K562 (cell line): ENCODE data around the gene HK2. TPM values are rescaled to one million over a fixed set of nuclear protein-coding genes. Genes with fewer than 3 reads are reported as not detected.

Experiments used
- BRD4 ChIP-seq: fragments of 200-600 bp; sonication (generic); IDR thresholded peaks from 2 replicates; pipeline ENCODE4 v1.6.1; 2017; ENCODE audit warnings: inconsistent platforms
- CLOCK ChIP-seq: fragments of 250-450 bp; sonication (Bioruptor Pico); IDR thresholded peaks from 2 replicates; pipeline ENCODE4 v1.4.0; 2020; ENCODE audit warnings: mild to moderate bottlenecking, moderate library complexity, borderline replicate concordance
- E4F1 ChIP-seq: fragments of 250-450 bp; sonication (Bioruptor Pico); IDR thresholded peaks from 2 replicates; pipeline ENCODE4 v1.5.0; 2021; ENCODE audit warnings: mild to moderate bottlenecking, borderline replicate concordance
- GTF2A2 ChIP-seq: IDR thresholded peaks from 2 replicates; pipeline ENCODE4 v1.6.1; 2016; ENCODE audit warnings: mild to moderate bottlenecking, missing genetic modification characterization, missing compliant biosample characterization
- HCFC1 ChIP-seq: IDR thresholded peaks from 2 replicates; pipeline ENCODE4 v1.6.1; 2012; ENCODE audit warnings: low read depth, low read length, improper control_type of control experiment
- HDGF ChIP-seq: fragments of 450-650 bp; IDR thresholded peaks from 2 replicates; pipeline ENCODE4 v1.6.1; 2016
- HEY1 ChIP-seq: fragments of 250-450 bp; sonication (Bioruptor Pico); IDR thresholded peaks from 2 replicates; pipeline ENCODE4 v1.5.0; 2020; ENCODE audit warnings: mild to moderate bottlenecking, moderate library complexity, borderline replicate concordance
- HIVEP1 ChIP-seq: fragments of 250-450 bp; sonication (Bioruptor Pico); IDR thresholded peaks from 2 replicates; pipeline ENCODE4 v1.4.0; 2020; ENCODE audit warnings: mild to moderate bottlenecking
- HMG20A ChIP-seq: fragments of 450-650 bp; formaldehyde crosslinking; conservative IDR thresholded peaks from 2 replicates; pipeline ENCODE4 v1.4.0; 2020; ENCODE audit warnings: mild to moderate bottlenecking, mixed read lengths
- NCOA4 ChIP-seq: fragments of 450-650 bp; IDR thresholded peaks from 2 replicates; pipeline ENCODE4 v1.6.1; 2018; ENCODE audit warnings: mild to moderate bottlenecking; ENCODE audit not compliant: partially characterized antibody
- RAD21 ChIP-seq, 2 experiments: fragments of 250-450 bp in 1 of 2; fragments of 450-650 bp in 1 of 2; sonication (Bioruptor Pico) in 1 of 2; formaldehyde crosslinking in 1 of 2; IDR thresholded peaks in 1 of 2; conservative IDR thresholded peaks in 1 of 2; 2 replicates each; pipeline versions ENCODE4 v1.4.0 to v1.8.0; 2020 to 2022; ENCODE audit warnings: mild to moderate bottlenecking in 2 of 2, moderate library complexity in 1 of 2
- STAT5B ChIP-seq: fragments of 250-450 bp; sonication (Bioruptor Pico); IDR thresholded peaks from 2 replicates; pipeline ENCODE4 v1.8.0; 2021; ENCODE audit warnings: mild to moderate bottlenecking, inconsistent platforms
- TAF15 ChIP-seq: fragments of 200-400 bp; formaldehyde crosslinking; IDR thresholded peaks from 2 replicates; pipeline ENCODE4 v1.6.1; 2017; ENCODE audit warnings: mild to moderate bottlenecking, low read depth, low read length, moderate library complexity
- TARDBP ChIP-seq: fragments of 450-650 bp; IDR thresholded peaks from 2 replicates; pipeline ENCODE4 v1.6.1; 2016
- TEAD2 ChIP-seq: fragments of 450-650 bp; IDR thresholded peaks from 2 replicates; pipeline ENCODE4 v1.6.1; 2016; ENCODE audit warnings: missing genetic modification characterization, control low read depth, missing compliant biosample characterization
- THRAP3 ChIP-seq: fragments of 450-650 bp; IDR thresholded peaks from 2 replicates; pipeline ENCODE4 v1.6.1; 2016; ENCODE audit warnings: mild to moderate bottlenecking, inconsistent platforms, borderline replicate concordance
- ZC3H8 ChIP-seq: fragments of 450-650 bp; IDR thresholded peaks from 2 replicates; pipeline ENCODE4 v1.6.1; 2017
- ZNF3 ChIP-seq: fragments of 250-450 bp; sonication (Bioruptor Pico); IDR thresholded peaks from 2 replicates; pipeline ENCODE4 v1.5.0; 2021; ENCODE audit warnings: mild to moderate bottlenecking, moderate library complexity
- polyA plus RNA-seq, 8 experiments: library from polyadenylated mRNA; depleted of rRNA in 4 of 8; stranded (reverse) in 5 of 8; unstranded in 3 of 8; fragments of >200 nt; fragmentation: Nextera tagmentation in 2 of 8; fragmentation: Illumina TruSeq in 1 of 8; extraction: Ambion mirVana in 2 of 8; extraction: Trizol in 1 of 8; gene quantifications; 2 replicates each; pipeline versions ENCODE4 v1.2.1 to v1.2.3, GENCODE V29; 2011 to 2014; ENCODE audit warnings: inconsistent platforms in 1 of 8, missing spikeins in 1 of 8
- total RNA-seq, 7 experiments: library from RNA; depleted of rRNA in 6 of 7; stranded (reverse); fragments of >200 nt in 6 of 7; fragmentation: Illumina TruSeq in 2 of 7; extraction: Trizol in 2 of 7; gene quantifications; 2 replicates each; pipeline versions ENCODE4 v1.2.1 to v1.2.3, GENCODE V29; 2011 to 2021; ENCODE audit warnings: low replicate concordance in 1 of 7
- TF ChIP-seq, protein P1 (sequence below): fragments of 250-450 bp; sonication (Bioruptor Pico); IDR thresholded peaks from 2 replicates; pipeline ENCODE4 v1.8.0; 2021; ENCODE audit warnings: moderate library complexity, mild to moderate bottlenecking, inconsistent platforms
- TF ChIP-seq, protein P2 (sequence below), 2 experiments: fragments of 450-650 bp; IDR thresholded peaks; 2 replicates each; pipeline ENCODE4 v1.6.1; 2018; ENCODE audit warnings: mild to moderate bottlenecking in 2 of 2, low read depth in 1 of 2; ENCODE audit not compliant: partially characterized antibody in 2 of 2

Gene HK2
- total and polyA plus RNA-seq, 9 of the 15 experiments (the other 6 are each of a cell fraction or from before 2014, with no cell fraction given): 4.7 to 56.0 (median 19.9) TPM

GRCh38 chr2:74831693-74832530 lies 2.0 kb upstream of the HK2 start (continued):
- TF ChIP-seq TARDBP: no peak
- TF ChIP-seq, protein P1, sequence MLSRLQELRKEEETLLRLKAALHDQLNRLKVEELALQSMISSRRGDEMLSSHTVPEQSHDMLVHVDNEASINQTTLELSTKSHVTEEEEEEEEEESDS (CRISPR knock-in tag): no peak
- no peak for TF ChIP-seq ZC3H8
- TF ChIP-seq HDGF: 0 out of 2 replicates have a peak, but pooled peaks have one; percentile 44
- no peak for TF ChIP-seq HMG20A (CRISPR knock-in tag)
- no peak for TF ChIP-seq HEY1 (CRISPR knock-in tag)
- no peak for TF ChIP-seq STAT5B
- no peak for TF ChIP-seq HIVEP1 (CRISPR knock-in tag)
- TF ChIP-seq THRAP3: no peak
- TF ChIP-seq, protein P2, sequence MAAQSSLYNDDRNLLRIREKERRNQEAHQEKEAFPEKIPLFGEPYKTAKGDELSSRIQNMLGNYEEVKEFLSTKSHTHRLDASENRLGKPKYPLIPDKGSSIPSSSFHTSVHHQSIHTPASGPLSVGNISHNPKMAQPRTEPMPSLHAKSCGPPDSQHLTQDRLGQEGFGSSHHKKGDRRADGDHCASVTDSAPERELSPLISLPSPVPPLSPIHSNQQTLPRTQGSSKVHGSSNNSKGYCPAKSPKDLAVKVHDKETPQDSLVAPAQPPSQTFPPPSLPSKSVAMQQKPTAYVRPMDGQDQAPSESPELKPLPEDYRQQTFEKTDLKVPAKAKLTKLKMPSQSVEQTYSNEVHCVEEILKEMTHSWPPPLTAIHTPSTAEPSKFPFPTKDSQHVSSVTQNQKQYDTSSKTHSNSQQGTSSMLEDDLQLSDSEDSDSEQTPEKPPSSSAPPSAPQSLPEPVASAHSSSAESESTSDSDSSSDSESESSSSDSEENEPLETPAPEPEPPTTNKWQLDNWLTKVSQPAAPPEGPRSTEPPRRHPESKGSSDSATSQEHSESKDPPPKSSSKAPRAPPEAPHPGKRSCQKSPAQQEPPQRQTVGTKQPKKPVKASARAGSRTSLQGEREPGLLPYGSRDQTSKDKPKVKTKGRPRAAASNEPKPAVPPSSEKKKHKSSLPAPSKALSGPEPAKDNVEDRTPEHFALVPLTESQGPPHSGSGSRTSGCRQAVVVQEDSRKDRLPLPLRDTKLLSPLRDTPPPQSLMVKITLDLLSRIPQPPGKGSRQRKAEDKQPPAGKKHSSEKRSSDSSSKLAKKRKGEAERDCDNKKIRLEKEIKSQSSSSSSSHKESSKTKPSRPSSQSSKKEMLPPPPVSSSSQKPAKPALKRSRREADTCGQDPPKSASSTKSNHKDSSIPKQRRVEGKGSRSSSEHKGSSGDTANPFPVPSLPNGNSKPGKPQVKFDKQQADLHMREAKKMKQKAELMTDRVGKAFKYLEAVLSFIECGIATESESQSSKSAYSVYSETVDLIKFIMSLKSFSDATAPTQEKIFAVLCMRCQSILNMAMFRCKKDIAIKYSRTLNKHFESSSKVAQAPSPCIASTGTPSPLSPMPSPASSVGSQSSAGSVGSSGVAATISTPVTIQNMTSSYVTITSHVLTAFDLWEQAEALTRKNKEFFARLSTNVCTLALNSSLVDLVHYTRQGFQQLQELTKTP (IDR thresholded peaks at IDR 0.05; ENCODE audit: low read depth in 1 of 2, partially characterized antibody in 2 of 2): no peak
- no peak for TF ChIP-seq GTF2A2
- no peak for TF ChIP-seq CLOCK (CRISPR knock-in tag)
- no peak for TF ChIP-seq TEAD2 (tag)
- TF ChIP-seq TAF15: no peak
- TF ChIP-seq BRD4: no peak
- TF ChIP-seq HCFC1: no peak
- no peak for TF ChIP-seq NCOA4
- TF ChIP-seq E4F1 (CRISPR knock-in tag): no peak
- TF ChIP-seq RAD21 (CRISPR knock-in tag; conservative IDR thresholded peaks at IDR 0.05 in 1 of 2, IDR thresholded peaks at IDR 0.05 in 1 of 2): 0 out of 4 replicates have a peak, but pooled peaks of 1 of the 2 experiments have one; percentile 12
- no peak for TF ChIP-seq ZNF3 (CRISPR knock-in tag)
